ENCODE measurements around the gene UBE2F.

The UBE2F gene

DNA sequence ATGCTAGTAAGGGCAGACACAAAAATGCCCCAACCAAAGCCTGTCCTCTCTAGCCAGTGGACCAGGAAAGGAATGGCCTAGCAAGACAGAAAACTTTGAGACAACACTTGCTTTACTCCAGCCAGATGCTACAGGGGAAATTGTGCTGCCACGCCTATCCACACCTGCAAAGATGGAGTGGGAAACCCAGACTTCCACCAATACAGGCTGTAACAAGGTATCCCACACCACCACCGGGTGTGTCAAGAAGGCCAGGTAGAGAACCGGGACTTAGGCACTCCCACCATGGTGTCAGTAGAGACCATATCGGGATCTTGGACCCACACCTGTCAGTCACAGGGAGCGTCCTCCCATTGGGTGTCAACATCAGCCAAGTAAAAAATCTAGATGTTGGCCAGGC, 117.1 kb downstream of the UBE2F start:
- DNase-seq = no peak

DNA sequence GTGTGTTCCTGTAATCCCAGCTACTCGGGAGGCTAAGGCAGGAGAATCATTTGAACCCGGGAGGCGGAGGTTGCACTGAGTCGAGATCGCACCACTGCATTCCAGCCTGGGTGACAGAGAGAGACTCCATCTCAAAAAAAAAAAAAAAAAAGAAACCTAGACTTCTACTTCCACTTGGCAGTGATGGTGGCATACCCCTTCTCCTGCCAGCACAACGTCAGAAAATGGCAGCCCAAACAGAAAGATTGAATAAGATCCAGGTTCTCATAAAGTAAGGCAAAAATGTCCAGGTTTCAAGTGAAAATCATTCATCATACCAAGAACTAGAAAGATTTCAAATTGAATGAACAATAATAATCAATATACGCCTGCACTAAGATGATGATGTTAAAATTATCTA, 117.9 kb downstream of the UBE2F start:
- no peak for DNase-seq

DNA sequence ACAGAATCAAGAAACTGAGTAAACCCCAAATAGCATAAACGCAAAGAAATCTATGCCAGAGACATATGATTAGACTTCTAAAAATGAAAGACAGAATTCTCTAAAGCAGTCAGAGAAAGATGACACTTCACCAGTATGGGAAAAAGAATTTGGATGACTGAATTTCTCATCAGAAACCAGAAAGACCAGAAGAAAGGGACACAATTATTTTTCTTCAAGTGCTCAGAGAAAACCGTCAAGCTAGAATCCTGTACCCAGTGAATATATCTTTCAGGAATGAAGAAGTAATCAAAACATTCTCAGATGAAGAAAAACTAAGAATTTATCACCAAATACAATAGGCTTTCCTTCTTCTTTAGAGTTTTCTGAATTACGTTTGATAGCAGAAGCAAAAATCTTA, 119.1 kb downstream of the UBE2F start:
- DNase-seq = no peak

DNA sequence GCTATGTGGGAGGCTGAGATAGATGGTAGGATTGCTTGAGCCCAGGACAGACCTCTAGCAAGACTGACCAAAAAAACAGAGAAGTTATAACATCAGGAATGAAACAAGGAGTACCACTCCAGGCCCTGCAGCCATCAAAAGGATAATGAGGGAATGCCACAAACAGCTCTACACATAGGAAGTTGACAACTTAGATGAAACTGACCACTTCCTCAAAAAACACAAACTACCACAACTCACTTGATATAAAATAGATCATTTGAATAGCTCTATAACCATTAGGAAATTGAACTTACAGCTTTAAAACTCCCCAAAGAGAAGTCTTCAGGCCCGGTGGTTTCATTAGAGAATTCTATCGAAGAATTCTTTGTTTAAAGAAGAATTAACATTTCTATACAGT, 120.4 kb downstream of the UBE2F start:
- no peak for DNase-seq

DNA sequence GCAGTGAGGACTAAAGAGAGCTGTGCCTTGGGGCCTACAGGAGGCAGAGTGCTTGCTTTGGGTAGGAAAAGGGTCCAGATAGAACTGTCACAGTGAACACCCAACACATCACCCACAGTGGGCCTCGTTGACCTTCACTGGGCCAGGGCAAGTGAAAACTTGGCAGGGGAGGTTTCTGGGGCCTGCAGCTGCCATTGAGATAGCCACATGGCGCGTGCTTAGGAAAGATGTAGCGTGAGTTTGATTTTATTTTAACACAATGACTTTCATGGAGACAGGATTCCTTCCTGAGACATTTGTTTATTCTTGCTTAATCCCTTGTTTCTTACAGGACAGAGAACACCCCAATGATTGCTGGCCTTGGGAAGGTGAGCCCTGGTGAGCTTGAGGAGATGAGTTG, 124.1 kb downstream of the UBE2F start:
- no peak for DNase-seq

DNA sequence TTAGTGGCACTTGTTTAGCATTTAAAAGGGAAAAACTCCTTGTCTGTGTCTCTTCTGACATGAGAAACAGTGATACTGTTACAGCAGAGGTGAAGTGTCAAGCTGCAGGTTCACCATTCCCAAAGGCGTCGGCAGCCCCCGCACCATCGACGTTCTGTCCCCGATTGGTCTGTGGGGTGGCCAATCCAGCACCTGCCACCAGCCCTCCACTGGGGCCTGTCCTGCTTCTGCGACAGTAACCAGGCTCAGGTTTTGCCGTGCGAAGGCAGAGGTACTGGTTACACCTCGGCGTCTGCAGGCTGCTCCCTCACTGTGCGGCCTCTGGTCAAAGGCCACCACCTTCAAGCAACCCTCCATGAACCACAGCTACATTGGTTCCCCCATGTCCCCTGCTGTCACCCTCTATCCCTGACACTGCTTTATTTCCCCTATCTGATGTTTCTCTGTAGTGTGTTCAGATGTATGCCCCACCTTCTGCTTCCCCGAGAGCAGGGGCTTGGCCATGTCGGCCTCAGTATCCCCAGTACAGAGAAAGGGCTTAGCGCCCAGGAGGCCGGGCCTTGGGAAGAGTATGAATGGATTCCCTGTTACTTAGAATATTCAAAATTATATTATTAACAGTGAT, 124.7 kb downstream of the UBE2F start:
- DNase-seq = no peak

All from NCI-H2081 treated with DMSO at 0.1 percent for 48 hours (cell line).